Activated CD8-positive, alpha-beta memory T cell treated with anti-CD3 and anti-CD28 coated beads for 1 hour (primary cell): ENCODE results near the gene MIR17HG.
"Not testable (repeated sequence)": the region's sequence is repeated elsewhere in the genome, so short reads cannot be mapped to it uniquely, and the experiment has no call there.

Source experiments
- DNase-seq, 2 donors: peaks; one replicate each; pipeline ENCODE4 v3.0.0-alpha.2; 2020; ENCODE audit warnings: low read depth in 1 of 2; ENCODE audit errors: extremely low read depth in 1 of 2

The MIR17HG gene

GRCh38 chr13:91347202-91347995 is at the start of gene MIR17HG:
MIR17HG (plus strand) TSS chr13:91347687.
- peak; percentile 67 to 78 for DNase-seq

- no peak for DNase-seq
Measured at GRCh38 chr13:91298060-91298459, 49.4 kb upstream of the MIR17HG start.

GRCh38 chr13:91302111-91302510 is 45.4 kb upstream of the MIR17HG start:
- DNase-seq, result no peak

- no peak for DNase-seq
Measured at GRCh38 chr13:91303031-91303430, 44.5 kb upstream of the MIR17HG start.

- DNase-seq, result no peak
Measured at GRCh38 chr13:91304741-91305140, 42.7 kb upstream of the MIR17HG start.

GRCh38 chr13:91305652-91306051 is 41.8 kb upstream of the MIR17HG start:
- DNase-seq, result no peak

- no peak for DNase-seq
Measured at GRCh38 chr13:91307887-91308286, 39.6 kb upstream of the MIR17HG start.

- DNase-seq, result no peak
Measured at GRCh38 chr13:91308299-91308698, 39.2 kb upstream of the MIR17HG start.

- no peak for DNase-seq
Measured at GRCh38 chr13:91311491-91311890, 36.0 kb upstream of the MIR17HG start.

GRCh38 chr13:91312324-91312723 is 35.2 kb upstream of the MIR17HG start:
- DNase-seq, result no peak

- no peak for DNase-seq
Measured at GRCh38 chr13:91313103-91313502, 34.4 kb upstream of the MIR17HG start.

- no peak for DNase-seq
Measured at GRCh38 chr13:91313581-91313980, 33.9 kb upstream of the MIR17HG start.

GRCh38 chr13:91314888-91315287 is 32.6 kb upstream of the MIR17HG start:
- no peak for DNase-seq

GRCh38 chr13:91318886-91319285 is 28.6 kb upstream of the MIR17HG start:
- DNase-seq, result no peak

- no peak for DNase-seq
Measured at GRCh38 chr13:91319996-91320395, 27.5 kb upstream of the MIR17HG start.

GRCh38 chr13:91320990-91321389 is 26.5 kb upstream of the MIR17HG start:
- not testable (repeated sequence) for DNase-seq

- DNase-seq, result no peak
Measured at GRCh38 chr13:91323349-91323748, 24.1 kb upstream of the MIR17HG start.

- no peak for DNase-seq
Measured at GRCh38 chr13:91326146-91326545, 21.3 kb upstream of the MIR17HG start.

GRCh38 chr13:91328726-91329125 is 18.8 kb upstream of the MIR17HG start:
- no peak for DNase-seq

GRCh38 chr13:91329733-91330132 is 17.8 kb upstream of the MIR17HG start:
- no peak for DNase-seq

- DNase-seq, result no peak
Measured at GRCh38 chr13:91331047-91331915, 16.2 kb upstream of the MIR17HG start.

- no peak for DNase-seq
Measured at GRCh38 chr13:91346062-91346461, 1.4 kb upstream of the MIR17HG start.
